Heart left ventricle (tissue), 16 donors: ENCODE measurements around the gene MACF1. TPM values are rescaled to one million over a fixed set of nuclear protein-coding genes. Genes with fewer than 3 reads are reported as not detected.
A peak's percentile ranks its signal among the peaks of the same experiment; 100 is the strongest.
"Not testable (repeated sequence)": the region's sequence is repeated elsewhere in the genome, so short reads cannot be mapped to it uniquely, and the experiment has no call there.

Experiments
- ATAC-seq, 4 donors: fragments of 200-7000 bp; cut with Tn5 transposase; one replicate each; pipeline ENCODE4 v1.9.1; 2020 to 2022; ENCODE audit warnings: moderate library complexity in 4 of 4, mild to moderate bottlenecking in 3 of 4, moderate number of reproducible peaks in 1 of 4
- DNase-seq, 5 donors: peaks; one replicate each; pipeline ENCODE4 v3.0.0-alpha.2; 2020
- H3K27ac ChIP-seq, 12 donors: fragments of 200-600 bp; sonication (generic) in 4 of 12; one replicate each; pipeline versions ENCODE4 v1.5.0 to v1.8.0; 2016 to 2022; ENCODE audit warnings: mild to moderate bottlenecking in 2 of 12
- H3K27me3 ChIP-seq, 9 donors: fragments of 200-600 bp; sonication (generic) in 2 of 9; one replicate each; pipeline versions ENCODE4 v1.5.1 to v1.8.0; 2016 to 2022; ENCODE audit warnings: mild to moderate bottlenecking in 3 of 9
- H3K36me3 ChIP-seq, 9 donors: fragments of 200-600 bp; sonication (generic) in 2 of 9; one replicate each; pipeline versions ENCODE4 v1.5.0 to v1.8.0; 2018 to 2022; ENCODE audit warnings: mild to moderate bottlenecking in 2 of 9
- H3K4me1 ChIP-seq, 12 donors: fragments of 200-600 bp; sonication (generic) in 4 of 12; one replicate each; pipeline versions ENCODE4 v1.5.0 to v1.8.0; 2016 to 2022; ENCODE audit warnings: mild to moderate bottlenecking in 3 of 12
- H3K4me3 ChIP-seq, 12 donors: fragments of 200-600 bp; sonication (generic) in 4 of 12; one replicate each; pipeline versions ENCODE4 v1.5.0 to v1.8.0; 2017 to 2022; ENCODE audit warnings: mild to moderate bottlenecking in 9 of 12, moderate library complexity in 4 of 12
- H3K9me3 ChIP-seq, 12 donors: fragments of 200-600 bp; sonication (generic) in 4 of 12; one replicate each; pipeline versions ENCODE4 v1.5.0 to v1.8.0; 2016 to 2022; ENCODE audit warnings: mild to moderate bottlenecking in 1 of 12
- CTCF ChIP-seq, 12 donors: fragments of 200-600 bp; sonication (generic) in 4 of 12; IDR thresholded peaks; one replicate each; pipeline versions ENCODE4 v1.5.0 to v1.8.0; 2018 to 2022; ENCODE audit warnings: antibody characterized with exemption in 12 of 12, mild to moderate bottlenecking in 5 of 12
- POLR2A ChIP-seq, 2 donors: fragments of 450-650 bp; IDR thresholded peaks; one replicate each; pipeline ENCODE4 v1.6.1; 2017; ENCODE audit warnings: antibody characterized with exemption in 2 of 2, mild to moderate bottlenecking in 2 of 2, moderate library complexity in 2 of 2
- WGBS, 4 donors: extraction: QIAGEN DNeasy Blood & Tissue Kit in 2 of 4; methylation state at CpG; one replicate each; pipeline versions ENCODE4 v1.1.5 to v1.1.7; 2013 to 2018; 5-methylcytosine and 5-hydroxymethylcytosine counted together
- intact Hi-C, 10 donors: fragments of 100-400 bp; cut with DNase I; formaldehyde crosslinking; loops; one replicate each; pipeline versions ENCODE4 v1.11.1 to v1.14.2; 2022
- polyA plus RNA-seq, 2 donors: library from polyadenylated mRNA; stranded (reverse); fragments of 200-250 nt; gene quantifications; one replicate each; pipeline ENCODE4 v1.2.3, GENCODE V29; 2013
- total RNA-seq, 9 donors: library from RNA; depleted of rRNA in 2 of 9; stranded (reverse); fragments of >200 nt in 2 of 9; fragmentation: NEBNext Ultra II Directional in 3 of 9; extraction: Animal tissue kit (Norgen Biotek cat#: 25700) in 3 of 9; gene quantifications; one replicate each; pipeline versions ENCODE4 v1.1.0 to v1.2.4, GENCODE V29; 2016 to 2023
- donor health status: ischemic (EF 13 %, LVEDD 7.1; RV severe dilation, severe dysfunction).
- donor health status: healthy with polysubstance abuse.
- donor health status: DM: no; HTN: yes; CAD: no.
- donor health status: DM: no; HTN: no; CAD: no.
- donor health status: ischemic (EF 25% LVEDD 6.9; RV normal size, moderate dysfunction).
- donor health status: ischemic (EF 25% LVEDD 5.7; RV mildly dilated, moderate dysfunction).
- donor health status: healthy.
- donor health status: DM: yes; HTN: yes; CAD: no.
- donor health status: ischemic (EF 35%, LVEDD 5.7; RV mildly dilated, moderate dysfunction).
- donor health status: nonischemic (EF 11% LVEDD 7.7; RV severe dilation, severe dysfunction).
- donor health status: DM: yes; HTN: yes; CAD: no.
- donor health status: PGD.
- donor health status: ischemic (EF 29% LVEDD 5.4; RV normal size, mild dysfunction).
- donor health status: nonischemic (EF 23%, LVEDD 6.1; RV moderate dilation, normal function).

The MACF1 gene
- total and polyA plus RNA-seq, 11 donors, result 102 to 436 (median 251) TPM

- ATAC-seq, result peak in 2 of 4 donors; percentile 26 to 31
- no peak for DNase-seq
- TF ChIP-seq POLR2A (IDR thresholded peaks at IDR 0.05), result no peak
- no peak for TF ChIP-seq CTCF (IDR thresholded peaks at IDR 0.05)
- 80 to 90% (median 86%) methylated on average over 1 of the region's 1 CpG for whole genome bisulfite sequencing, 4 donors
- intact Hi-C loops, result loop anchor here in 1 of 10 donors (10.0 kb wide), 1 partner anchor 45 kb away; no protein-coding TSS in a partner anchor
- Histone ChIP-seq H3K4me1 (peaks cover 6 to 60% (median 42%) of the 10 kb centered on the region in 12 donors), H3K4me3 (no peak overlapping the region), H3K27me3 (no peaks in the 10 kb centered on the region), H3K27ac (peak overlapping the region in 3 of 12 donors; percentile 3 to 56 (median 22)), H3K36me3 (no peaks in the 10 kb centered on the region), H3K9me3 (no peaks in the 10 kb centered on the region)
Measured at GRCh38 chr1:39159224-39160036, 45.1 kb upstream of the MACF1 start.

- Histone ChIP-seq H3K27me3 (no peaks in the 10 kb centered on the region), H3K9me3 (no peaks in the 10 kb centered on the region), H3K36me3 (no peaks in the 10 kb centered on the region), H3K27ac (peak overlapping the region in 1 of 12 donors; percentile 35), H3K4me1 (peaks cover 4 to 60% (median 44%) of the 10 kb centered on the region in 12 donors), H3K4me3 (no peak overlapping the region)
- DNase-seq (no peak), ATAC-seq (no peak)
- TF ChIP-seq CTCF (IDR thresholded peaks at IDR 0.05) (peak in 3 of 12 donors; percentile 9 to 24 (median 11)), POLR2A (IDR thresholded peaks at IDR 0.05) (no peak)
- intact Hi-C loops, result loop anchor here in 1 of 10 donors (10.0 kb wide), 1 partner anchor 46 kb away; no protein-coding TSS in a partner anchor
Measured at GRCh38 chr1:39160703-39161102, 43.8 kb upstream of the MACF1 start.

DNA sequence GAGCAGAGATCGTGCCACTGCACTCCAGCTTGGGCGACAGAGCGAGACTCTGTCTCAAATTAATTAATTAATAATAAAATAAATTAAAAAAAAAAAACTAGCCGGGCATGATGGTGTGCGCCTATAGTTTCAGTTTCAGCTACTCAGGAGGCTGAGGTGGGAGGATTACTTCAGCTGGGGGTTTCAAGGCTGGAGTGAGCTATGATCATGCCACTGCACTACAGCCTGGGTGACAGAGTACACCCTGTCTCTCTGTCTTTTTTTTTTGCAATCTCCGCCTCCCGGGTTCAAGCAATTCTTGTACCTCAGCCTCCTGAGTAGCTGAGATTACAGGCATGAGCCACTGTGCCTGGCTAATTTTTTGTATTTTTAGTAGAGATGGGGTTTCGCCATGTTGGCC is 42.7 kb upstream of the MACF1 start:
- intact Hi-C loops, result loop anchor here in 1 of 10 donors (10.0 kb wide), 1 partner anchor 47 kb away; no protein-coding TSS in a partner anchor
- 92 to 98% (median 96%) methylated on average over 8 of the region's 8 CpGs for WGBS, 4 donors
- not testable (repeated sequence) for H3K27me3 ChIP-seq, ATAC-seq, H3K9me3 ChIP-seq, H3K4me3 ChIP-seq, DNase-seq, H3K36me3 ChIP-seq
- H3K4me1 ChIP-seq, result peaks cover 8 to 71% (median 52%) of the 10 kb centered on the region in 12 donors
- peak overlapping the region in 1 of 12 donors; percentile 35 for H3K27ac ChIP-seq

DNA sequence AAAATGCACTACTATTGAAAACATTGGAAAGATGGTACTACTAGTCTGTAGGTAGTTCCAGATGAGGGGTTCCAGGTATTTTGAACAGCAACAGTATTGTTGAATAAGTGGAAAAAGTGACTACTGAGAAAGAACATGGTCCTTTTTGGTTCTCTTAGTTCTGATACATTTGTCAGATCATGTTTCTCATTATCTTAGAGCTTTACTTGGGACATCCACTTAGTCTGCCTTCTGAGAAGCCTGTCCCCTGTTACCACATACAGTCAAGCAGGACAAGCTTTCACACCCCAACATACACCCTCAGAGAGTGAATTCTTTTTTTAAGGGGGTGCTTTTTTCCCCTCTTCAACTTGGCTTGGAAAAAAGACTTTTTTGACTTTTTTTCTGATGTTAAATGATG is 41.0 kb upstream of the MACF1 start:
- no peaks in the 10 kb centered on the region for H3K36me3 ChIP-seq
- H3K4me1 ChIP-seq, result peaks cover 8 to 72% (median 49%) of the 10 kb centered on the region in 12 donors
- intact Hi-C loops, result loop anchor here in 1 of 10 donors (10.0 kb wide), 1 partner anchor 49 kb away; no protein-coding TSS in a partner anchor
- H3K9me3 ChIP-seq, result no peaks in the 10 kb centered on the region
- H3K4me3 ChIP-seq, result no peak overlapping the region
- no peaks in the 10 kb centered on the region for H3K27me3 ChIP-seq
- no peak for TF ChIP-seq CTCF (IDR thresholded peaks at IDR 0.05)
- TF ChIP-seq POLR2A (IDR thresholded peaks at IDR 0.05), result no peak
- ATAC-seq, result no peak
- H3K27ac ChIP-seq, result no peak overlapping the region
- DNase-seq, result no peak
